Left lung (tissue), 10 donors: ENCODE data around the gene FBXO3. TPM values are rescaled to one million over a fixed set of nuclear protein-coding genes. Genes with fewer than 3 reads are reported as not detected.

Experiments
- ATAC-seq: fragments of 200-7000 bp; cut with Tn5 transposase; one replicate; pipeline ENCODE4 v1.9.1; 2020; ENCODE audit warnings: moderate library complexity
- DNase-seq, 4 donors: peaks; one replicate each; pipeline ENCODE4 v3.0.0-alpha.2; 2013 to 2020
- H3K27ac ChIP-seq, 2 donors: fragments of 200-600 bp; sonication (generic) in 1 of 2; one replicate each; pipeline versions ENCODE4 v1.5.0 to v1.8.0; 2020 to 2021
- H3K27me3 ChIP-seq, 2 donors: fragments of 200-600 bp; sonication (generic) in 1 of 2; one replicate each; pipeline versions ENCODE4 v1.5.0 to v1.8.0; 2020 to 2021
- H3K36me3 ChIP-seq, 2 donors: fragments of 200-600 bp; sonication (generic) in 1 of 2; one replicate each; pipeline versions ENCODE4 v1.5.0 to v1.8.0; 2020 to 2021
- H3K4me1 ChIP-seq, 2 donors: fragments of 200-600 bp; one replicate each; pipeline ENCODE4 v1.8.0; 2021
- H3K4me3 ChIP-seq, 2 donors: fragments of 200-600 bp; sonication (generic) in 1 of 2; one replicate each; pipeline versions ENCODE4 v1.5.0 to v1.8.0; 2020 to 2021; ENCODE audit warnings: mild to moderate bottlenecking in 1 of 2
- H3K9me3 ChIP-seq, 2 donors: fragments of 200-600 bp; sonication (generic) in 1 of 2; one replicate each; pipeline versions ENCODE4 v1.5.0 to v1.8.0; 2020 to 2021
- intact Hi-C, 2 donors: fragments of 100-400 bp; cut with DNase I; formaldehyde crosslinking; loops; one replicate each; pipeline versions ENCODE4 v1.11.2 to v1.14.2; 2022
- polyA plus RNA-seq, 6 donors: library from polyadenylated mRNA; unstranded; fragments of 120-200 nt; gene quantifications; one replicate each; pipeline ENCODE4 v1.2.1, GENCODE V29; 2013; ENCODE audit not compliant: insufficient read length in 6 of 6
- total RNA-seq, 2 donors: library from RNA; stranded (reverse); fragmentation: NEBNext Ultra II Directional; extraction: Animal tissue kit (Norgen Biotek cat#: 25700); gene quantifications; one replicate each; pipeline ENCODE4 v1.2.1, GENCODE V29; 2021
- TF ChIP-seq, protein P1 (sequence below), 2 donors: fragments of 200-600 bp; sonication (generic) in 1 of 2; IDR thresholded peaks; one replicate each; pipeline versions ENCODE4 v1.5.0 to v1.8.0; 2021; ENCODE audit warnings: antibody characterized with exemption in 2 of 2
- donor health status: DM: no; HTN: yes; CAD: no.
- donor health status: DM: no; HTN: no; CAD: no.

The FBXO3 gene
- total and polyA plus RNA-seq, 8 donors = 25.9 to 54.8 (median 45.2) TPM

DNA sequence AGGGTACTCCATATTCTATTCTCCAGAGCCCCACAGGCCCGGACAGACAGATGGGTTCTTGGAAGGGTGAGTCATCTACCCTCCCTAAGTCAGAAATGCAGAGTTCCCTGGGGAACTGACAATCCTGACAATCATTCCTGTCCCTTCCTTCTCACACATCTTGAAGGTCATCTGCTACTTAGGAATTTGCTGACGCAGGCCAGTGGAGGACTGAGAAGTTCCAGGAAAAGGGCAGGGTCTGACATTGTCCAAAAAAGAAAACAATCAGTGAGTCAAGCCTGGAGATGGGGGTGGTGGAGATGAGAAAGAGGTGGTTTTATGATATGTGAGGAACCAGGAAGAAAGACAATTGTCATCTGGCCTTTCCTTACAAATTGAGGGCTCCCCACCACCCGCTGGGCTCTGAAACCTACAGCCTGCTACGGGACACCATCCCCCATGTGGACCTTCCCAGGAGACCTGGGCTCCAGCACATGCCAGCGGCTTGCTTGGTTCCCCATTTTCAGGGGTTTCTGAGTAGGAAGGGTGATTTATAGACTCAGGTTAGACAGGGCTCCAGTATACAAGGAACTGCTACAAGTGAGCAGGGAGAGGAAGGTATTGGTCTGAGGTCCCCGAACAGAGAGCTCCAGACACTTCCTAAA, 51.0 kb downstream of the FBXO3 start:
- Histone ChIP-seq H3K27me3 (no peaks in the 10 kb centered on the region), H3K36me3 (peaks cover 0 to 41% of the 10 kb centered on the region in 2 donors), H3K4me1 (peaks cover 37 to 79% of the 10 kb centered on the region in 2 donors), H3K9me3 (no peaks in the 10 kb centered on the region), H3K4me3 (no peak overlapping the region), H3K27ac (peak overlapping the region; percentile 88)
- DNase-seq (no peak), ATAC-seq (peak; percentile 40)
- intact Hi-C loops = no loop called here
- TF ChIP-seq, protein P1, sequence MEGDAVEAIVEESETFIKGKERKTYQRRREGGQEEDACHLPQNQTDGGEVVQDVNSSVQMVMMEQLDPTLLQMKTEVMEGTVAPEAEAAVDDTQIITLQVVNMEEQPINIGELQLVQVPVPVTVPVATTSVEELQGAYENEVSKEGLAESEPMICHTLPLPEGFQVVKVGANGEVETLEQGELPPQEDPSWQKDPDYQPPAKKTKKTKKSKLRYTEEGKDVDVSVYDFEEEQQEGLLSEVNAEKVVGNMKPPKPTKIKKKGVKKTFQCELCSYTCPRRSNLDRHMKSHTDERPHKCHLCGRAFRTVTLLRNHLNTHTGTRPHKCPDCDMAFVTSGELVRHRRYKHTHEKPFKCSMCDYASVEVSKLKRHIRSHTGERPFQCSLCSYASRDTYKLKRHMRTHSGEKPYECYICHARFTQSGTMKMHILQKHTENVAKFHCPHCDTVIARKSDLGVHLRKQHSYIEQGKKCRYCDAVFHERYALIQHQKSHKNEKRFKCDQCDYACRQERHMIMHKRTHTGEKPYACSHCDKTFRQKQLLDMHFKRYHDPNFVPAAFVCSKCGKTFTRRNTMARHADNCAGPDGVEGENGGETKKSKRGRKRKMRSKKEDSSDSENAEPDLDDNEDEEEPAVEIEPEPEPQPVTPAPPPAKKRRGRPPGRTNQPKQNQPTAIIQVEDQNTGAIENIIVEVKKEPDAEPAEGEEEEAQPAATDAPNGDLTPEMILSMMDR (IDR thresholded peaks at IDR 0.05) = no peak

DNA sequence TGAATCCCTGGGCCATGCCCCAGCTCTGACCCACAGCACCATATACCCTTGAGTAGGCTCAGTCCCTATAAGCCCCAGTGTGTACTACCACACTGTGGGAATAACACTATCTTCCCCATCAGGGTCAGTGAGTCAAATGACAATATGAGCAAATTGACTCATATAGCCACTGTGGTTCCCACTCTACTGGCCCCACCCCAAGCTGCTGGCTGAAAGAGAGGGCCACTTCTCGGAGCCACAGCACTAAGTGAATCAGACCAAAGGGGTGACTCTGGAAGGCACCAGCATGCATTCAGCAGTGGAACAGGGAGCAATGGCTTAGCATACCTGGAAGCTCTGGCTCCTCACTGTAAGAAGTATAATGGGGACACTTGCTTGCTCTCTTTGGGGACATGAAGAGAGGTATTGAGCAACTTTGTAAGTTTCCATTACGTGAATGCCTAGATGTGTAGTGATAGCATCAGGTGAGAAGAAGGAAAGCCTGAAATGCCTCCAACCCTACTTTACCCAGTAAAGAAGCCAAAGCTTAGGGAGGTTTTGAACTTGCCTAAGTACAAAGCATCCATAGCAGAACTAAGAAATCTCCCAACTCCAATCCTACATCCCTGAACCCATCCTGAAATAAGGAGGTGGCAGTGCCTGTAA, 51.6 kb downstream of the FBXO3 start:
- H3K36me3 ChIP-seq = peaks cover 0 to 47% of the 10 kb centered on the region in 2 donors
- no peaks in the 10 kb centered on the region for H3K27me3 ChIP-seq
- intact Hi-C loops = no loop called here
- DNase-seq = peak in 2 of 4 donors; percentile 62
- peak; percentile 64 for ATAC-seq
- peaks cover 37 to 82% of the 10 kb centered on the region in 2 donors for H3K4me1 ChIP-seq
- H3K4me3 ChIP-seq = no peak overlapping the region
- TF ChIP-seq, protein P1 (IDR thresholded peaks at IDR 0.05) = no peak
- H3K9me3 ChIP-seq = no peaks in the 10 kb centered on the region
- H3K27ac ChIP-seq = peak overlapping the region; percentile 88

DNA sequence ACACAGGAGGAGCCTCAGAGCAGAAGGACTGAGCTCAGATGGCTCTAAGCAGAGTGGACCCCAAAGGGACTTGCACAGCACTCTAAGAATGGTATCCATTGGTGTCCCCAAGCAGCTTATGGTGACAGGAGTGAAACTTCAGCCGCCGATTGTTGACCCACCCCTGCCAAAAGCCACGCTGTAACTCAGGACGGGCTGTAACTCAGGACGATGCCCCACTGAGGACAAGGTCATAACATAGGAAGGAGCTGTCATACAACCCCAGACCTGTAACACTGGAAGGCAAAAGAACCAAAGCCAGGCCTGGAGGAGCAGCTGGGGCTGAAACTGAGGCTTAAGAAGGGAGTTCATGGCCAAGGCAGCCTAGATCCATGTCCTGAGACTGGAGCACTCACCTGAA, 52.3 kb downstream of the FBXO3 start:
- TF ChIP-seq, protein P1 (IDR thresholded peaks at IDR 0.05) = no peak
- Histone ChIP-seq H3K36me3 (peaks cover 0 to 55% of the 10 kb centered on the region in 2 donors), H3K9me3 (no peaks in the 10 kb centered on the region), H3K4me3 (no peak overlapping the region), H3K27ac (peak overlapping the region; percentile 88), H3K4me1 (peaks cover 35 to 85% of the 10 kb centered on the region in 2 donors), H3K27me3 (no peaks in the 10 kb centered on the region)
- intact Hi-C loops = no loop called here
- DNase-seq (no peak), ATAC-seq (no peak)

DNA sequence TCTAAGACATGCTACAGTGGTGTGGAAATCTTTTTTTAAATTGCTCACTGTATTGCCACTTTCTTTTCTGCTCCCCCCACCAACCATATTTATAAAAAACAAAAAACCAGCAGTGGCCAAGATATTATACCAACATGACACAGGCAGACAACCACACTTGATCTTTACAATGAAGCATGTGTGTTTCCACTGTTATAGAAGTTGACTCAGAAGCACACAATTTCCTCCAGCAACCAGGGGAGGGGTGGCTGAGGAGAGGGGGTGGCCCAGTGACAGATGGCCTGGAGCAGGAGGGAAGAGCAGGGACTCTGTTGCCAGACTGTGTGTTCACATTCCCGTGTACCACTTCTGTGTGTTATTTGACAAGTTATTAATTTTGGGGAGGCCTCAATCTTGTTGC, 52.9 kb downstream of the FBXO3 start:
- no peak for DNase-seq
- H3K27ac ChIP-seq = peak overlapping the region; percentile 88

DNA sequence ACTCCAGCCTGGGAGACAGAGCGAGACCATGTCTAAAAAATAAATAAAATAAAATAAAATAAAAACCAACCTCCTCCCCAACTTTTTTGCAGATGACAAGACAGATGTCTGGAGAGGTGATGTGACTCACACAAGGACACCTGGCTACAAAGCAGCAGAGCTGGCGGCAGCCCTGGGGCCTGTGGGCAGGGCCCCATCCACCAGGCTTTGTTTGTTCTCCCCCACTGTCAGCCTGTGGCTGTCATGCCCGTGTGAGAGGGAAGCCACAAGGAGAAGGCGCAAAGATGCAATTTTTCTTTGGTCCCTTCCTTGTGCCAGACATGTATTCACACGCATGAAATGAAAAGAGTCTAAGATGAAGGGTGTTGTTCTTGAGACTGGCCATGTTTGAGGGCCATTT, 54.7 kb downstream of the FBXO3 start:
- intact Hi-C loops = no loop called here
- Histone ChIP-seq H3K27ac (peak overlapping the region in 1 of 2 donors; percentile 37), H3K4me3 (no peak overlapping the region), H3K4me1 (peaks cover 29 to 86% of the 10 kb centered on the region in 2 donors), H3K9me3 (no peaks in the 10 kb centered on the region), H3K36me3 (peaks cover 0 to 79% of the 10 kb centered on the region in 2 donors), H3K27me3 (no peaks in the 10 kb centered on the region)
- DNase-seq (no peak), ATAC-seq (no peak)
- TF ChIP-seq, protein P1 (IDR thresholded peaks at IDR 0.05) = no peak

More for the DNA sequence above, 52.9 kb downstream of the FBXO3 start:
- intact Hi-C loops = no loop called here
- Histone ChIP-seq H3K36me3 (peaks cover 0 to 60% of the 10 kb centered on the region in 2 donors), H3K4me3 (no peak overlapping the region), H3K9me3 (no peaks in the 10 kb centered on the region), H3K4me1 (peaks cover 33 to 85% of the 10 kb centered on the region in 2 donors), H3K27me3 (no peaks in the 10 kb centered on the region)
- TF ChIP-seq, protein P1 (IDR thresholded peaks at IDR 0.05) = no peak
- ATAC-seq = no peak
